Measurements from ENCODE around the gene OR6X1. TPM values are rescaled to one million over a fixed set of nuclear protein-coding genes. Genes with fewer than 3 reads are reported as not detected.
"Not testable (repeated sequence)": the region's sequence is repeated elsewhere in the genome, so short reads cannot be mapped to it uniquely, and the experiment has no call there.

Gene OR6X1
- total and polyA plus RNA-seq, 2 experiments from 2014 or later = not detected

DNA sequence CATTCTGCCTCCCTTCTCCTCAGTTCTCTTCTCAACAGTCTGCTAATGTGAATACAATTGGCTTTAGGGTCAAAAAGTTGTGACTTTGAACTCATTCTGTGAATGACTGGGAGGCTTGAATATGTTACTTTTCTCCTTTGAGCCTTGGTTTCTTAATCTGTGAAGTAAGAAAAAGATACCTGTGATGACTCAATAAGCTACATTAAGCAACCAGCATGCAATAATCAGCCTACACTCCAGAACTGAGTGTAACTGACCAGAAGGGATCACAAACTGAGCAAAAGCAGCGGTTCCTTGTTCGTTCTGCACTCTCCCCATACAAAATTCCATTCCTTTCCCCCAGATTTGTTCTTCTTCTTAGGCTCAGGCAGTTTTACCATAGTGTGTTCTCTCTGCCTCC lies 36.3 kb downstream of the OR6X1 start:
- Mint-ChIP-seq H3K36me3 (ENCODE audit: low read depth) (no peaks in the 10 kb centered on the region; the same call in 1 of the 3 replicates), H3K4me3 (no peak overlapping the region), H3K27ac (no peak overlapping the region), H3K27me3 (ENCODE audit: insufficient read depth, low read depth, poor library complexity) (peaks cover 6% of the 10 kb centered on the region), H3K4me1 (no peaks in the 10 kb centered on the region), H3K9me3 (peaks cover under 1% of the 10 kb centered on the region; the same call in 1 of the 3 replicates)
- no peak overlapping the region for H3K27ac ChIP-seq (ENCODE audit: low read depth)
- H4K20me1 ChIP-seq (replicated peaks; ENCODE audit: insufficient read depth) = no peaks in the 10 kb centered on the region
- no peaks in the 10 kb centered on the region for H3K79me2 ChIP-seq (replicated peaks; ENCODE audit: insufficient read depth)
- H3K4me2 ChIP-seq = no peak overlapping the region
- H3K27me3 ChIP-seq (ENCODE audit: insufficient read depth) = no peaks in the 10 kb centered on the region
- no peak overlapping the region for H2AFZ ChIP-seq
- no peaks in the 10 kb centered on the region for H3K36me3 ChIP-seq (ENCODE audit: insufficient read depth)
- no peaks in the 10 kb centered on the region for H3K4me1 ChIP-seq (ENCODE audit: insufficient read depth)
- H3K4me3 ChIP-seq = no peak overlapping the region
- no peaks in the 10 kb centered on the region for H3K9me2 ChIP-seq (ENCODE audit: insufficient read depth)
- DNase-seq (ENCODE audit: low spot score) = no peak
- no peaks in the 10 kb centered on the region; the same call in 1 of the 2 replicates for H3F3A ChIP-seq (replicated peaks; ENCODE audit: low read depth)
- no peak for TF ChIP-seq CREB1 (CRISPR knock-in tag; IDR thresholded peaks at IDR 0.05; ENCODE audit: low read depth)
- TF ChIP-seq, protein P1, sequence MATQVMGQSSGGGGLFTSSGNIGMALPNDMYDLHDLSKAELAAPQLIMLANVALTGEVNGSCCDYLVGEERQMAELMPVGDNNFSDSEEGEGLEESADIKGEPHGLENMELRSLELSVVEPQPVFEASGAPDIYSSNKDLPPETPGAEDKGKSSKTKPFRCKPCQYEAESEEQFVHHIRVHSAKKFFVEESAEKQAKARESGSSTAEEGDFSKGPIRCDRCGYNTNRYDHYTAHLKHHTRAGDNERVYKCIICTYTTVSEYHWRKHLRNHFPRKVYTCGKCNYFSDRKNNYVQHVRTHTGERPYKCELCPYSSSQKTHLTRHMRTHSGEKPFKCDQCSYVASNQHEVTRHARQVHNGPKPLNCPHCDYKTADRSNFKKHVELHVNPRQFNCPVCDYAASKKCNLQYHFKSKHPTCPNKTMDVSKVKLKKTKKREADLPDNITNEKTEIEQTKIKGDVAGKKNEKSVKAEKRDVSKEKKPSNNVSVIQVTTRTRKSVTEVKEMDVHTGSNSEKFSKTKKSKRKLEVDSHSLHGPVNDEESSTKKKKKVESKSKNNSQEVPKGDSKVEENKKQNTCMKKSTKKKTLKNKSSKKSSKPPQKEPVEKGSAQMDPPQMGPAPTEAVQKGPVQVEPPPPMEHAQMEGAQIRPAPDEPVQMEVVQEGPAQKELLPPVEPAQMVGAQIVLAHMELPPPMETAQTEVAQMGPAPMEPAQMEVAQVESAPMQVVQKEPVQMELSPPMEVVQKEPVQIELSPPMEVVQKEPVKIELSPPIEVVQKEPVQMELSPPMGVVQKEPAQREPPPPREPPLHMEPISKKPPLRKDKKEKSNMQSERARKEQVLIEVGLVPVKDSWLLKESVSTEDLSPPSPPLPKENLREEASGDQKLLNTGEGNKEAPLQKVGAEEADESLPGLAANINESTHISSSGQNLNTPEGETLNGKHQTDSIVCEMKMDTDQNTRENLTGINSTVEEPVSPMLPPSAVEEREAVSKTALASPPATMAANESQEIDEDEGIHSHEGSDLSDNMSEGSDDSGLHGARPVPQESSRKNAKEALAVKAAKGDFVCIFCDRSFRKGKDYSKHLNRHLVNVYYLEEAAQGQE (IDR thresholded peaks at IDR 0.05; ENCODE audit: unreplicated experiment) = no peak
- TF ChIP-seq, protein P2, sequence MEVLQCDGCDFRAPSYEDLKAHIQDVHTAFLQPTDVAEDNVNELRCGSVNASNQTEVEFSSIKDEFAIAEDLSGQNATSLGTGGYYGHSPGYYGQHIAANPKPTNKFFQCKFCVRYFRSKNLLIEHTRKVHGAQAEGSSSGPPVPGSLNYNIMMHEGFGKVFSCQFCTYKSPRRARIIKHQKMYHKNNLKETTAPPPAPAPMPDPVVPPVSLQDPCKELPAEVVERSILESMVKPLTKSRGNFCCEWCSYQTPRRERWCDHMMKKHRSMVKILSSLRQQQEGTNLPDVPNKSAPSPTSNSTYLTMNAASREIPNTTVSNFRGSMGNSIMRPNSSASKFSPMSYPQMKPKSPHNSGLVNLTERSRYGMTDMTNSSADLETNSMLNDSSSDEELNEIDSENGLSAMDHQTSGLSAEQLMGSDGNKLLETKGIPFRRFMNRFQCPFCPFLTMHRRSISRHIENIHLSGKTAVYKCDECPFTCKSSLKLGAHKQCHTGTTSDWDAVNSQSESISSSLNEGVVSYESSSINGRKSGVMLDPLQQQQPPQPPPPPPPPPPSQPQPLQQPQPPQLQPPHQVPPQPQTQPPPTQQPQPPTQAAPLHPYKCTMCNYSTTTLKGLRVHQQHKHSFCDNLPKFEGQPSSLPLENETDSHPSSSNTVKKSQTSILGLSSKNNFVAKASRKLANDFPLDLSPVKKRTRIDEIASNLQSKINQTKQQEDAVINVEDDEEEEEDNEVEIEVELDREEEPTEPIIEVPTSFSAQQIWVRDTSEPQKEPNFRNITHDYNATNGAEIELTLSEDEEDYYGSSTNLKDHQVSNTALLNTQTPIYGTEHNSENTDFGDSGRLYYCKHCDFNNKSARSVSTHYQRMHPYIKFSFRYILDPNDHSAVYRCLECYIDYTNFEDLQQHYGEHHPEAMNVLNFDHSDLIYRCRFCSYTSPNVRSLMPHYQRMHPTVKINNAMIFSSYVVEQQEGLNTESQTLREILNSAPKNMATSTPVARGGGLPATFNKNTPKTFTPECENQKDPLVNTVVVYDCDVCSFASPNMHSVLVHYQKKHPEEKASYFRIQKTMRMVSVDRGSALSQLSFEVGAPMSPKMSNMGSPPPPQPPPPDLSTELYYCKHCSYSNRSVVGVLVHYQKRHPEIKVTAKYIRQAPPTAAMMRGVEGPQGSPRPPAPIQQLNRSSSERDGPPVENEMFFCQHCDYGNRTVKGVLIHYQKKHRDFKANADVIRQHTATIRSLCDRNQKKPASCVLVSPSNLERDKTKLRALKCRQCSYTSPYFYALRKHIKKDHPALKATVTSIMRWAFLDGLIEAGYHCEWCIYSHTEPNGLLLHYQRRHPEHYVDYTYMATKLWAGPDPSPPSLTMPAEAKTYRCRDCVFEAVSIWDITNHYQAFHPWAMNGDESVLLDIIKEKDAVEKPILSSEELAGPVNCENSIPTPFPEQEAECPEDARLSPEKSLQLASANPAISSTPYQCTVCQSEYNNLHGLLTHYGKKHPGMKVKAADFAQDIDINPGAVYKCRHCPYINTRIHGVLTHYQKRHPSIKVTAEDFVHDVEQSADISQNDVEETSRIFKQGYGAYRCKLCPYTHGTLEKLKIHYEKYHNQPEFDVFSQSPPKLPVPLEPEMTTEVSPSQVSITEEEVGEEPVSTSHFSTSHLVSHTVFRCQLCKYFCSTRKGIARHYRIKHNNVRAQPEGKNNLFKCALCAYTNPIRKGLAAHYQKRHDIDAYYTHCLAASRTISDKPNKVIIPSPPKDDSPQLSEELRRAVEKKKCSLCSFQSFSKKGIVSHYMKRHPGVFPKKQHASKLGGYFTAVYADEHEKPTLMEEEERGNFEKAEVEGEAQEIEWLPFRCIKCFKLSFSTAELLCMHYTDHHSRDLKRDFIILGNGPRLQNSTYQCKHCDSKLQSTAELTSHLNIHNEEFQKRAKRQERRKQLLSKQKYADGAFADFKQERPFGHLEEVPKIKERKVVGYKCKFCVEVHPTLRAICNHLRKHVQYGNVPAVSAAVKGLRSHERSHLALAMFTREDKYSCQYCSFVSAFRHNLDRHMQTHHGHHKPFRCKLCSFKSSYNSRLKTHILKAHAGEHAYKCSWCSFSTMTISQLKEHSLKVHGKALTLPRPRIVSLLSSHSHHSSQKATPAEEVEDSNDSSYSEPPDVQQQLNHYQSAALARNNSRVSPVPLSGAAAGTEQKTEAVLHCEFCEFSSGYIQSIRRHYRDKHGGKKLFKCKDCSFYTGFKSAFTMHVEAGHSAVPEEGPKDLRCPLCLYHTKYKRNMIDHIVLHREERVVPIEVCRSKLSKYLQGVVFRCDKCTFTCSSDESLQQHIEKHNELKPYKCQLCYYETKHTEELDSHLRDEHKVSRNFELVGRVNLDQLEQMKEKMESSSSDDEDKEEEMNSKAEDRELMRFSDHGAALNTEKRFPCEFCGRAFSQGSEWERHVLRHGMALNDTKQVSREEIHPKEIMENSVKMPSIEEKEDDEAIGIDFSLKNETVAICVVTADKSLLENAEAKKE (CRISPR knock-in tag; IDR thresholded peaks at IDR 0.05) = no peak
- TF ChIP-seq EZH2phosphoT487 (IDR thresholded peaks at IDR 0.05; ENCODE audit: unreplicated experiment) = no peak
- no peak for TF ChIP-seq POLR2AphosphoS5 (IDR thresholded peaks at IDR 0.05; ENCODE audit: low read depth)
- TF ChIP-seq, protein P3, sequence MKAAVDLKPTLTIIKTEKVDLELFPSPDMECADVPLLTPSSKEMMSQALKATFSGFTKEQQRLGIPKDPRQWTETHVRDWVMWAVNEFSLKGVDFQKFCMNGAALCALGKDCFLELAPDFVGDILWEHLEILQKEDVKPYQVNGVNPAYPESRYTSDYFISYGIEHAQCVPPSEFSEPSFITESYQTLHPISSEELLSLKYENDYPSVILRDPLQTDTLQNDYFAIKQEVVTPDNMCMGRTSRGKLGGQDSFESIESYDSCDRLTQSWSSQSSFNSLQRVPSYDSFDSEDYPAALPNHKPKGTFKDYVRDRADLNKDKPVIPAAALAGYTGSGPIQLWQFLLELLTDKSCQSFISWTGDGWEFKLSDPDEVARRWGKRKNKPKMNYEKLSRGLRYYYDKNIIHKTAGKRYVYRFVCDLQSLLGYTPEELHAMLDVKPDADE (IDR thresholded peaks at IDR 0.05) = no peak
- no peak for ATAC-seq

DNA sequence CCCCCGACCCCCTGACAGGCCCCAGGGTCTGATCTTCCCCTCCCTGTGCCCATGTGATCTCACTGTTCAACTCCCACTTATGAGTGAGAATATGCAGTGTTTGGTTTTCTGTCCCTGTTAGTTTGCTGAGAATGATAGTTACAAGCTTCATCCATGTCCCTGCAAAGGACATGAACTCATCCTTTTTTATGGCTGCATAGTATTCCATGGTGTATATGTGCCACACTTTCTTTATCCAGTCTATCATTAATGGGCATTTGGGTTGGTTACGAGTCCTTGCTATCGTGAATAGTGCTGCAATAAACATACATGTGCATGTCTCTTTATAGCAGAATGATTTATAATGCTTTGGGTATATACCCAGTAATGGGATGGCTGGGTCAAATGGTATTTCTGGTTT lies 41.7 kb downstream of the OR6X1 start:
- not testable (repeated sequence) for H3K4me2 ChIP-seq, H3K4me1 Mint-ChIP-seq

More for the DNA sequence above, 41.7 kb downstream of the OR6X1 start:
- H3K27ac Mint-ChIP-seq; H3F3A ChIP-seq (replicated peaks; ENCODE audit: low read depth); H3K4me1 ChIP-seq (ENCODE audit: insufficient read depth); H3K27me3 ChIP-seq (ENCODE audit: insufficient read depth); H2AFZ ChIP-seq; H3K36me3 Mint-ChIP-seq (ENCODE audit: low read depth); DNase-seq (ENCODE audit: low spot score); H4K20me1 ChIP-seq (replicated peaks; ENCODE audit: insufficient read depth); H3K9me2 ChIP-seq (ENCODE audit: insufficient read depth); ATAC-seq; H3K4me3 Mint-ChIP-seq; H3K4me3 ChIP-seq; H3K27ac ChIP-seq (ENCODE audit: low read depth); H3K9me3 Mint-ChIP-seq; H3K36me3 ChIP-seq (ENCODE audit: insufficient read depth); H3K79me2 ChIP-seq (replicated peaks; ENCODE audit: insufficient read depth): not testable (repeated sequence)
- H3K27me3 Mint-ChIP-seq (ENCODE audit: insufficient read depth, low read depth, poor library complexity) = peaks cover 10% of the 10 kb centered on the region

Measured in GM23338 (cell line).